Measurements from ENCODE around the gene LGSN. TPM values are rescaled to one million over a fixed set of nuclear protein-coding genes. Genes with fewer than 3 reads are reported as not detected.
A peak's percentile ranks its signal among the peaks of the same experiment; 100 is the strongest.

The LGSN gene
- total RNA-seq, 3 donors from 2014 or later: 0.05 to 0.14 (median 0.09) TPM

DNA sequence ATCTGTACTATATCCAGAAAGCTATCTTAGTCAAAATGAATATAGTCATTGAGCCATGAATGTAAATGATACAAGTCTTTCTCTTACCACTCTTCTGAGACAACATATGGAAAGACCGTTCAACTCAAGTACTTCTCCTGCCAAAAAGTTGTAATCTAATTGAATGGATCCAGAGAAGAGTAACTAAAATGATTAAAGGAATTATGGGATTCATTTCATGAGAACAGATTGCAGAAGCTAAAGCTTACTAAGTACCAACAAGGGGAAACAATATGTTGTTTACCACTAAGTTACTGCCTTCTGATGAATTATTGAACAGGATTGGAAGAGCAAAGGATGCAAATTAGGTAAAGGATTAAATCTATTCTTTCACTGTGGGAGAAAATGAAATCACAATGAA, 2.0 kb upstream of the LGSN start:
- ATAC-seq: no peak
- H3K4me1 ChIP-seq (ENCODE audit: low read depth): no peaks in the 10 kb centered on the region
- H3K36me3 ChIP-seq (ENCODE audit: low read depth): no peaks in the 10 kb centered on the region
- intact Hi-C loops (cut with DNase I, micrococcal nuclease): no loop called here
- TF ChIP-seq, protein P1, sequence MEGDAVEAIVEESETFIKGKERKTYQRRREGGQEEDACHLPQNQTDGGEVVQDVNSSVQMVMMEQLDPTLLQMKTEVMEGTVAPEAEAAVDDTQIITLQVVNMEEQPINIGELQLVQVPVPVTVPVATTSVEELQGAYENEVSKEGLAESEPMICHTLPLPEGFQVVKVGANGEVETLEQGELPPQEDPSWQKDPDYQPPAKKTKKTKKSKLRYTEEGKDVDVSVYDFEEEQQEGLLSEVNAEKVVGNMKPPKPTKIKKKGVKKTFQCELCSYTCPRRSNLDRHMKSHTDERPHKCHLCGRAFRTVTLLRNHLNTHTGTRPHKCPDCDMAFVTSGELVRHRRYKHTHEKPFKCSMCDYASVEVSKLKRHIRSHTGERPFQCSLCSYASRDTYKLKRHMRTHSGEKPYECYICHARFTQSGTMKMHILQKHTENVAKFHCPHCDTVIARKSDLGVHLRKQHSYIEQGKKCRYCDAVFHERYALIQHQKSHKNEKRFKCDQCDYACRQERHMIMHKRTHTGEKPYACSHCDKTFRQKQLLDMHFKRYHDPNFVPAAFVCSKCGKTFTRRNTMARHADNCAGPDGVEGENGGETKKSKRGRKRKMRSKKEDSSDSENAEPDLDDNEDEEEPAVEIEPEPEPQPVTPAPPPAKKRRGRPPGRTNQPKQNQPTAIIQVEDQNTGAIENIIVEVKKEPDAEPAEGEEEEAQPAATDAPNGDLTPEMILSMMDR (IDR thresholded peaks at IDR 0.05): no peak
- no peak for DNase-seq
- H3K9me3 ChIP-seq: no peaks in the 10 kb centered on the region
- no peak overlapping the region for H3K4me3 ChIP-seq

DNA sequence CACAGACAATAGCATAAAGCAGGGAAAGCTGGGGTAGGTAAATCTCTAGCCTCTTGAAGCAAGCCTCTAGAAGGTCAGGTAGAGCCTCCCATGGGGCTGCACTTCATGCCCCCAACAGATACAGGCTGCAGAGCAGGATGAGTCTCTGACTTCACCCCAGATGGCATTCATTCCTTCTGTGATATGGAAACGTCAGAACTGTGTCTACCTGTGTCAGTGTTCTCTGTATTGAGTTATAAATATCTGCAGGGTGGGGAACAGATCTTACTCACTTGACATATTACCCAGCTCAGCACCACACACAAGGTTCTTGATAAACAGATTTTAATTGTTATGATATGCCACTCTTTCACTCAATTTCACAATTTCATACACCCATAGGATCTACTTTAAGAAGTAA, 2.1 kb downstream of the LGSN start:
- no peaks in the 10 kb centered on the region for H3K36me3 ChIP-seq (ENCODE audit: low read depth)
- ATAC-seq (no peak), DNase-seq (no peak)
- H3K4me3 ChIP-seq: no peak overlapping the region
- TF ChIP-seq, protein P1 (IDR thresholded peaks at IDR 0.05): no peak
- intact Hi-C loops (cut with DNase I, micrococcal nuclease): no loop called here
- H3K9me3 ChIP-seq: no peaks in the 10 kb centered on the region
- no peaks in the 10 kb centered on the region for H3K4me1 ChIP-seq (ENCODE audit: low read depth)

DNA sequence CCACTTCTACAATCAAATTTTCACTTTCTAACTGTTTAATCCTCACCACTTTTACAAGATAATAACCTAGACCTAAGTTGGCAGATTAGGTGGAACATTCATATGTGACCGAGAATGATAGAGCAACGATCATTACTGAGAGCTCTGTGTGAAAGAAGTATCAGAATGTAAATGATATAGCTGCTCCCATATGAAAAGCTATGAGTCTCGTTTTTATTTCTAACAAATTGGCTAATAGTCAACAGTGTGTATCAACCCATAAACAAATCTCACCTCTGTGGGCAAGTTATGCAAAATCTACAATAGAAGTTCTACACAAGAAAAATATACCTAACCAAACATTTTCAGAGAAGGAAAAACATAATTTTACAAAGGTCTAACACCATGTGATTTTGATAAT, 3.7 kb downstream of the LGSN start:
- Histone ChIP-seq H3K9me3 (no peaks in the 10 kb centered on the region), H3K36me3 (ENCODE audit: low read depth) (no peaks in the 10 kb centered on the region), H3K4me3 (no peak overlapping the region), H3K4me1 (ENCODE audit: low read depth) (no peaks in the 10 kb centered on the region)
- intact Hi-C loops (cut with DNase I, micrococcal nuclease): no loop called here
- ATAC-seq: no peak
- TF ChIP-seq, protein P1 (IDR thresholded peaks at IDR 0.05): no peak
- no peak for DNase-seq

DNA sequence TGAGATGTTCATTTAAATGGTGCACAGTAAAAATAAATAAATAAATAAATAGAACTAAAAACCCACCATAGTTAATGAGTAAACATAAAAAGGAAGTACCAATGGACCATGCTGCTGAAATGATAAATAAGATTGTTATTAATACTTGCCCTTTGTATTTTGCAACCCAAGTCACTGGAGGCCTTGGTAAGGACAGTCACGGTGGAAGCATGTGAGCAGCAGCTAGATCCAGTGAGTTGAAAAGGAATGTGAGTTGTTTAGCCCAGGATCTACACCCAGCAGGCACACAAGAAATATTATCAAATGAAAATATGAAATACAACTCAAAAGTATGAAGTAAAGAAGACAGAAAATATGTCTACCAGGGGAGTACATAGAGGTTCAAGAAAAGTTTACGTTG, 6.7 kb downstream of the LGSN start:
- intact Hi-C loops (cut with DNase I, micrococcal nuclease): no loop called here
- Histone ChIP-seq H3K4me3 (no peak overlapping the region), H3K4me1 (ENCODE audit: low read depth) (no peaks in the 10 kb centered on the region), H3K9me3 (no peaks in the 10 kb centered on the region), H3K36me3 (ENCODE audit: low read depth) (no peaks in the 10 kb centered on the region)
- TF ChIP-seq, protein P1 (IDR thresholded peaks at IDR 0.05): no peak
- DNase-seq (no peak), ATAC-seq (no peak)

DNA sequence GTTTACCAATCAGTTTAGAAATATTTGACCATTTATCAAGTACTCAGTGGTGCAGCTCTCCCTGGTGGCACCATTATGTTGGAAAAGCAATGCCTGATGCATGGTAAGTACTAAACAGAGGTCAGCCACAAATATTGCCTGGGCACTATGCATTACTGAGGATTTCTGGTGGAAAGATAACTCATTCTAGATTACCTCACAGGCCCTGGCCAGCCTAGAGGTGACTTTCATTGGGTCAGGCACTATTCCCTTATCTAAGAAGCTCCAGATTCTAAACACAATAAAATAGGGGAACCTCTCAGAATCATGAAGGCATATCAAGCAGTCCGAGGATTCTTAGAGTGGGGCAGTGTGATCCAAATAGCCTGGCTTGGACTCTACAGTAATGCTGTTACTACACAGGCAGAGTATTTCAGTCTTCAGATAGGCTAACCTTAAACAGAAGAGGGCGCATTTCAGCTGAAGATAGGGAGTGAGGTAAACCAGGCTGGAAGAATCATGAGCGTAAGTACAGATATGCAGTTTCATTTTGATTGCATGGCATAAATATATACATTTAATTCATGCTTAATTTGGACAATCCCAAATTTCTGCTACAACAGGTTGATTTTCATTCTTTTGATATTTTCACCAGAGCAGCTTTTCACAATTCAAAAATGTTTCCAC, 12.1 kb downstream of the LGSN start:
- TF ChIP-seq, protein P1 (IDR thresholded peaks at IDR 0.05): no peak
- DNase-seq (peak in 1 of 3 donors; percentile 47), ATAC-seq (peak; percentile 55)
- Histone ChIP-seq H3K36me3 (ENCODE audit: low read depth) (no peaks in the 10 kb centered on the region), H3K4me3 (no peak overlapping the region), H3K9me3 (no peaks in the 10 kb centered on the region), H3K4me1 (ENCODE audit: low read depth) (peaks cover 18% of the 10 kb centered on the region)
- intact Hi-C loops (cut with DNase I, micrococcal nuclease): no loop called here

DNA sequence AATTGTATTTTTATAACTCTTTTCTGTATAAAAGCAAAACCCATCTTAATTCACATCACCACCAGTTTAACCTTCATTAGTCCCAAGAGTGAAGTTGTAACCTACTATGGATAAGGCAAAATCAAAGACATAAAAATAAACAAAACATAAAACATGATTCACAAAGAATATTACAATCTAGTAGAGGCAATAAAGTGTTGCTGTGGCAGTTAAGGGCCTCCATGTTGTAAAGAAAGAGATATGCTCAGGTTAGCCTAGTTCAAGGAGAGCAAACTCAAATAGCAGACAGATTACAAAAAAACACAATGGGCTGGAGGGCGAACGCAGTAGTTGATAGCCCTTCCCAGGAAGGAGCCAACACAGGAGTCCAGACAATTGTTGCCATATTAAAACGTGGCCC, 13.4 kb downstream of the LGSN start:
- DNase-seq (peak in 1 of 3 donors; percentile 46), ATAC-seq (peak; percentile 81)
- H3K36me3 ChIP-seq (ENCODE audit: low read depth): no peaks in the 10 kb centered on the region
- intact Hi-C loops (cut with DNase I, micrococcal nuclease): no loop called here
- H3K4me1 ChIP-seq (ENCODE audit: low read depth): peaks cover 18% of the 10 kb centered on the region
- TF ChIP-seq, protein P1 (IDR thresholded peaks at IDR 0.05): no peak
- no peak overlapping the region for H3K4me3 ChIP-seq
- H3K9me3 ChIP-seq: no peaks in the 10 kb centered on the region
